GM23248 (cell line): ENCODE measurements around the gene GALNT18. TPM values are rescaled to one million over a fixed set of nuclear protein-coding genes. Genes with fewer than 3 reads are reported as not detected.

Experiments
- DNase-seq: peaks from one replicate; pipeline ENCODE4 v3.0.0-alpha.2; 2015
- H2AFZ ChIP-seq: fragments of 200-600 bp; sonication (generic); 2 replicates; pipeline ENCODE4 v1.6.1; 2016; ENCODE audit warnings: antibody characterized with exemption
- H3F3A ChIP-seq: fragments of 200-600 bp; sonication (generic); 2 replicates; pipeline ENCODE4 v1.6.1; 2016; ENCODE audit warnings: mild to moderate bottlenecking, antibody characterized with exemption, mixed run types; ENCODE audit not compliant: insufficient read depth
- H3K27ac ChIP-seq: fragments of 200-600 bp; sonication (generic); 2 replicates; pipeline ENCODE4 v1.5.1; 2016; ENCODE audit warnings: mild to moderate bottlenecking
- H3K27me3 ChIP-seq: fragments of 200-600 bp; sonication (generic); replicated peaks from 2 replicates; pipeline ENCODE4 v1.6.1; 2016; ENCODE audit warnings: mild to moderate bottlenecking; ENCODE audit not compliant: insufficient read depth
- H3K36me3 ChIP-seq: fragments of 200-600 bp; sonication (generic); 2 replicates; pipeline ENCODE4 v1.6.1; 2016; ENCODE audit warnings: low read depth, mild to moderate bottlenecking
- H3K4me1 ChIP-seq: fragments of 200-600 bp; sonication (generic); 2 replicates; pipeline ENCODE4 v1.6.1; 2016; ENCODE audit warnings: mild to moderate bottlenecking; ENCODE audit not compliant: insufficient read depth
- H3K4me2 ChIP-seq: fragments of 200-600 bp; sonication (generic); one replicate; pipeline ENCODE4 v1.6.1; 2016; ENCODE audit warnings: mild to moderate bottlenecking; ENCODE audit not compliant: unreplicated experiment
- H3K4me3 ChIP-seq: fragments of 200-600 bp; sonication (generic); 2 replicates; pipeline ENCODE4 v1.5.1; 2016; ENCODE audit warnings: mild to moderate bottlenecking
- H3K79me2 ChIP-seq: fragments of 200-600 bp; sonication (generic); 2 replicates; pipeline ENCODE4 v1.6.1; 2016; ENCODE audit warnings: mild to moderate bottlenecking; ENCODE audit not compliant: insufficient read depth
- H3K9ac ChIP-seq: fragments of 200-600 bp; sonication (generic); 2 replicates; pipeline ENCODE4 v1.6.1; 2016; ENCODE audit warnings: mild to moderate bottlenecking
- H3K9me2 ChIP-seq: fragments of 200-600 bp; sonication (generic); 2 replicates; pipeline ENCODE4 v1.6.1; 2016; ENCODE audit warnings: mixed run types, mild to moderate bottlenecking, moderate library complexity; ENCODE audit not compliant: insufficient read depth
- H3K9me3 ChIP-seq: fragments of 200-600 bp; sonication (generic); one replicate; pipeline ENCODE4 v1.6.1; 2017; ENCODE audit warnings: low read depth
- H4K20me1 ChIP-seq: fragments of 200-600 bp; sonication (generic); 2 replicates; pipeline ENCODE4 v1.6.0; 2016; ENCODE audit not compliant: insufficient read depth
- EZH2 ChIP-seq: fragments of 200-600 bp; sonication (generic); IDR thresholded peaks from 2 replicates; pipeline ENCODE4 v1.6.1; 2018; ENCODE audit warnings: antibody characterized with exemption, mild to moderate bottlenecking; ENCODE audit not compliant: insufficient read depth, poor library complexity, severe bottlenecking
- EZH2phosphoT487 ChIP-seq: fragments of 200-600 bp; sonication (generic); IDR thresholded peaks from 2 replicates; pipeline ENCODE4 v1.6.1; 2018; ENCODE audit warnings: antibody characterized with exemption, moderate library complexity, mild to moderate bottlenecking, low read depth; ENCODE audit not compliant: insufficient read depth
- WGBS, 2 experiments: methylation state at CpG; one replicate each; pipeline ENCODE4 v1.1.6; 2015 to 2017; ENCODE audit warnings: low lambda C conversion rate in 2 of 2, low coverage in 1 of 2; ENCODE audit errors: missing lambda C conversion rate in 2 of 2; 5-methylcytosine and 5-hydroxymethylcytosine counted together
- in situ Hi-C: fragments of 300-500 bp; cut with MboI; formaldehyde crosslinking; loops from 2 replicates; pipeline ENCODE4 v1.15.0; 2020
- polyA plus RNA-seq: library from polyadenylated mRNA; unstranded; fragments of >200 nt; fragmentation: Nextera tagmentation; extraction: Ambion mirVana; gene quantifications from 2 replicates; pipeline ENCODE4 v1.2.1, GENCODE V29; 2016
- total RNA-seq: library from RNA; depleted of rRNA; stranded (reverse); fragments of >200 nt; shearing (Covaris generic); gene quantifications from 2 replicates; pipeline ENCODE4 v1.2.3, GENCODE V29; 2014

GALNT18 gene
- total and polyA plus RNA-seq, 2 experiments from 2014 or later: 4.1 to 5.6 TPM

- no peaks in the 10 kb centered on the region for H4K20me1 ChIP-seq
- in situ Hi-C loops: no loop called here
- H2AFZ ChIP-seq: no peak overlapping the region
- no peak overlapping the region for H3K27ac ChIP-seq
- no peaks in the 10 kb centered on the region for H3K27me3 ChIP-seq
- no peaks in the 10 kb centered on the region for H3K9me3 ChIP-seq
- no peaks in the 10 kb centered on the region for H3K4me1 ChIP-seq
- no peaks in the 10 kb centered on the region for H3K9me2 ChIP-seq
- H3K4me3 ChIP-seq: no peak overlapping the region
- H3F3A ChIP-seq: no peaks in the 10 kb centered on the region
- H3K36me3 ChIP-seq: no peaks in the 10 kb centered on the region
- WGBS, 2 experiments: 71 to 82% methylated on average over 9 of the region's 9 CpGs
- no peak overlapping the region for H3K4me2 ChIP-seq
- H3K79me2 ChIP-seq: no peaks in the 10 kb centered on the region
- no peak for DNase-seq
- no peak overlapping the region for H3K9ac ChIP-seq
- TF ChIP-seq EZH2phosphoT487 (no peak), EZH2 (no peak)
Measured at GRCh38 chr11:11500744-11501487, 120.9 kb downstream of the GALNT18 start.

GRCh38 chr11:11499300-11499699, 122.5 kb downstream of the GALNT18 start:
- no peak overlapping the region for H3K27ac ChIP-seq
- no peak overlapping the region for H3K4me3 ChIP-seq
- H3K9me3 ChIP-seq: no peaks in the 10 kb centered on the region
- no peak overlapping the region for H3K9ac ChIP-seq
- H3K4me1 ChIP-seq: no peaks in the 10 kb centered on the region
- 75 to 84% methylated on average over 2 of the region's 2 CpGs for WGBS, 2 experiments
- no peaks in the 10 kb centered on the region for H3K36me3 ChIP-seq
- H4K20me1 ChIP-seq: no peaks in the 10 kb centered on the region
- no peaks in the 10 kb centered on the region for H3K9me2 ChIP-seq
- H3K79me2 ChIP-seq: no peaks in the 10 kb centered on the region
- no peak overlapping the region for H3K4me2 ChIP-seq
- H2AFZ ChIP-seq: no peak overlapping the region
- TF ChIP-seq EZH2: no peak
- no peak for TF ChIP-seq EZH2phosphoT487
- in situ Hi-C loops: no loop called here
- no peak for DNase-seq
- no peaks in the 10 kb centered on the region for H3K27me3 ChIP-seq
- H3F3A ChIP-seq: no peaks in the 10 kb centered on the region

- Histone ChIP-seq H2AFZ (no peak overlapping the region), H3K79me2 (no peaks in the 10 kb centered on the region), H3K9me2 (no peaks in the 10 kb centered on the region), H3K36me3 (no peaks in the 10 kb centered on the region), H3K27ac (no peak overlapping the region), H4K20me1 (no peaks in the 10 kb centered on the region), H3K27me3 (no peaks in the 10 kb centered on the region), H3K4me2 (no peak overlapping the region), H3F3A (no peaks in the 10 kb centered on the region), H3K9me3 (no peaks in the 10 kb centered on the region), H3K4me1 (no peaks in the 10 kb centered on the region), H3K9ac (no peak overlapping the region), H3K4me3 (no peak overlapping the region)
- TF ChIP-seq EZH2phosphoT487: no peak
- no peak for TF ChIP-seq EZH2
- no peak for DNase-seq
- in situ Hi-C loops: no loop called here
- WGBS, 2 experiments: 71% methylated on average over 3 of the region's 3 CpGs
Measured at GRCh38 chr11:11498195-11498594, 123.6 kb downstream of the GALNT18 start.

- no peaks in the 10 kb centered on the region for H3K9me2 ChIP-seq
- no peak overlapping the region for H2AFZ ChIP-seq
- H3K27ac ChIP-seq: no peak overlapping the region
- H3K9ac ChIP-seq: no peak overlapping the region
- no peaks in the 10 kb centered on the region for H3K27me3 ChIP-seq
- no peak overlapping the region for H3K4me2 ChIP-seq
- no peaks in the 10 kb centered on the region for H3K4me1 ChIP-seq
- in situ Hi-C loops: no loop called here
- H3K36me3 ChIP-seq: no peaks in the 10 kb centered on the region
- H4K20me1 ChIP-seq: no peaks in the 10 kb centered on the region
- no peak for DNase-seq
- no peaks in the 10 kb centered on the region for H3F3A ChIP-seq
- 59 to 77% methylated on average over 2 of the region's 2 CpGs for WGBS, 2 experiments
- no peaks in the 10 kb centered on the region for H3K9me3 ChIP-seq
- no peak for TF ChIP-seq EZH2
- no peak for TF ChIP-seq EZH2phosphoT487
- H3K79me2 ChIP-seq: no peaks in the 10 kb centered on the region
- no peak overlapping the region for H3K4me3 ChIP-seq
Measured at GRCh38 chr11:11496879-11497278, 124.9 kb downstream of the GALNT18 start.

- no peak for DNase-seq
- no peak overlapping the region for H3K9ac ChIP-seq
- no peaks in the 10 kb centered on the region for H3K9me3 ChIP-seq
- H3K27me3 ChIP-seq: no peaks in the 10 kb centered on the region
- no peaks in the 10 kb centered on the region for H3K4me1 ChIP-seq
- no peaks in the 10 kb centered on the region for H3K36me3 ChIP-seq
- no peak overlapping the region for H3K4me2 ChIP-seq
- 82 to 88% methylated on average over 2 of the region's 2 CpGs for WGBS, 2 experiments
- no peak overlapping the region for H3K27ac ChIP-seq
- H3K79me2 ChIP-seq: no peaks in the 10 kb centered on the region
- H3K9me2 ChIP-seq: no peaks in the 10 kb centered on the region
- H3F3A ChIP-seq: no peaks in the 10 kb centered on the region
- no peak overlapping the region for H3K4me3 ChIP-seq
- H4K20me1 ChIP-seq: no peaks in the 10 kb centered on the region
- H2AFZ ChIP-seq: no peak overlapping the region
- TF ChIP-seq EZH2phosphoT487 (no peak), EZH2 (no peak)
- in situ Hi-C loops: no loop called here
Measured at GRCh38 chr11:11494348-11494747, 127.5 kb downstream of the GALNT18 start.
